Muscle of back (tissue), 11 donors: ENCODE measurements around the gene TBCD. TPM values are rescaled to one million over a fixed set of nuclear protein-coding genes. Genes with fewer than 3 reads are reported as not detected.

Experiments used
- DNase-seq, 3 donors: peaks; one replicate each; pipeline versions ENCODE4 v3.0.0 to v3.0.0-alpha.2; 2013
- polyA plus RNA-seq, 10 donors: library from polyadenylated mRNA; unstranded; fragments of 120-200 nt; gene quantifications; one replicate each; pipeline ENCODE4 v1.2.1, GENCODE V29; 2013; ENCODE audit not compliant: insufficient read length in 10 of 10

Gene TBCD
- polyA plus RNA-seq, 10 donors, result 53.5 to 86.2 (median 60.0) TPM

- DNase-seq, result no peak
Observed at GRCh38 chr17:82993005-82993404, 241.1 kb downstream of the TBCD start.

Other genes starting within 250 kb of the TBCD start
- 10 to 100 TPM; 34.3 to 45.3 (median 40.1) TPM for gene FOXK2, start 232.3 kb upstream of the TBCD start, polyA plus RNA-seq
- gene WDR45B, start 103.6 kb upstream of the TBCD start, polyA plus RNA-seq, result 10 to 100 TPM; 51.5 to 71.7 (median 58.3) TPM
- 10 to 100 TPM; 34.7 to 51.0 (median 44.1) TPM for gene RAB40B, start 53.4 kb upstream of the TBCD start, polyA plus RNA-seq
- gene FN3KRP, start 35.4 kb upstream of the TBCD start, polyA plus RNA-seq, result 10 to 100 TPM; 24.0 to 36.4 (median 30.0) TPM
- gene FN3K, start 16.4 kb upstream of the TBCD start, polyA plus RNA-seq, result 10 to 100 TPM; 12.2 to 19.9 (median 15.9) TPM
- 1 to 10 TPM in 2 of 10 donors, under 1 TPM in 8; 0.17 to 8.7 (median 0.28) TPM for gene ZNF750, start 88.0 kb downstream of the TBCD start, polyA plus RNA-seq